HCT116 (cell line): ENCODE data around the gene CSGALNACT2. TPM values are rescaled to one million over a fixed set of nuclear protein-coding genes. Genes with fewer than 3 reads are reported as not detected.

Experiments
- ATAC-seq: fragments of 200-7000 bp; cut with Tn5 transposase; 2 replicates; pipeline ENCODE4 v1.9.1; 2020; ENCODE audit warnings: mild to moderate bottlenecking, moderate library complexity
- BruUV-seq: library from RNA; stranded (reverse); fragments of 400-500 nt; replicated peaks from 2 replicates; lab custom pipeline; 2021; lab: Mats Ljungman, UMichigan
- CTCF ChIA-PET: fragments of 300-600 bp; sonication (Branson Sonifier 250); formaldehyde crosslinking; loops from one replicate; lab custom pipeline; 2021; ENCODE audit warnings: antibody characterized with exemption; lab: Charles Lee
- POLR2A ChIA-PET: fragments of 300-600, 350-600 bp; sonication (Branson Sonifier 250); formaldehyde crosslinking; loops from one replicate; lab custom pipeline; 2021; ENCODE audit warnings: antibody characterized with exemption; lab: Charles Lee
- RAD21 ChIA-PET, 2 experiments: fragments of 300-600 bp; sonication (Branson Sonifier 250); formaldehyde crosslinking; loops; one replicate each; lab custom pipeline; 2023; ENCODE audit warnings: low total read pairs in 2 of 2; ENCODE audit not compliant: uncharacterized antibody in 2 of 2, unreplicated experiment in 2 of 2, low non-redundant PET in 1 of 2; lab: Charles Lee
- DNase-seq: peaks from one replicate; pipeline ENCODE4 v3.0.0-alpha.2; 2010; ENCODE audit warnings: low read depth, low spot score
- H2AFZ ChIP-seq: fragments of 200-600 bp; shearing (Covaris generic), sonication (generic); 2 replicates; pipeline ENCODE4 v1.6.1; 2017; ENCODE audit warnings: low read depth, mixed run types, mixed read lengths, antibody characterized with exemption, low read length; ENCODE audit not compliant: poor library complexity, severe bottlenecking
- H3K27ac ChIP-seq: 2 replicates; pipeline ENCODE4 v1.5.1; 2012; ENCODE audit warnings: low read depth, low read length
- H3K27me3 ChIP-seq: fragments of 200-600 bp; sonication (generic); 2 replicates; pipeline ENCODE4 v1.6.1; 2016; ENCODE audit warnings: mixed run types, low read length, mixed read lengths; ENCODE audit not compliant: insufficient read depth
- H3K36me3 ChIP-seq, 2 experiments: fragments of 200-500 bp in 1 of 2; fragments of 200-600 bp in 1 of 2; sonication (Bioruptor generic) in 1 of 2; sonication (generic) in 1 of 2; 2 replicates each; pipeline versions ENCODE4 v1.5.1 to v1.6.1; 2014 to 2016; ENCODE audit warnings: low read length in 2 of 2, inconsistent platforms in 1 of 2, mixed read lengths in 1 of 2, mixed run types in 1 of 2; ENCODE audit not compliant: insufficient read depth in 2 of 2, control insufficient read depth in 1 of 2
- H3K4me1 ChIP-seq, 2 experiments: fragments of 200-600 bp in 1 of 2; sonication (generic) in 1 of 2; 2 replicates each; pipeline versions ENCODE4 v1.5.1 to v1.6.1; 2012 to 2017; ENCODE audit warnings: low read length in 2 of 2, inconsistent platforms in 1 of 2, mild to moderate bottlenecking in 1 of 2, mixed read lengths in 1 of 2, mixed run types in 1 of 2, moderate library complexity in 1 of 2; ENCODE audit not compliant: insufficient read depth in 2 of 2, control insufficient read depth in 1 of 2
- H3K4me2 ChIP-seq: fragments of 200-600 bp; sonication (generic); 2 replicates; pipeline ENCODE4 v1.6.1; 2017; ENCODE audit warnings: mixed run types, low read length, mixed read lengths
- H3K4me3 ChIP-seq, 2 experiments: fragments of 200-600 bp in 1 of 2; sonication (generic) in 1 of 2; replicated peaks in 1 of 2; 2 replicates each; pipeline ENCODE4 v1.5.1; 2011 to 2016; ENCODE audit warnings: low read length in 2 of 2, control low read depth in 1 of 2, low read depth in 1 of 2, mild to moderate bottlenecking in 1 of 2, mixed read lengths in 1 of 2, mixed run types in 1 of 2
- H3K79me2 ChIP-seq: fragments of 200-600 bp; sonication (generic); 2 replicates; pipeline ENCODE4 v1.6.1; 2017; ENCODE audit warnings: mild to moderate bottlenecking, mixed run types, low read length, moderate library complexity, mixed read lengths; ENCODE audit not compliant: insufficient read depth
- H3K9ac ChIP-seq: fragments of 200-600 bp; sonication (generic); 2 replicates; pipeline ENCODE4 v1.6.1; 2016; ENCODE audit warnings: low read length, mixed read lengths
- H3K9me2 ChIP-seq: fragments of 200-600 bp; sonication (generic), shearing (Covaris generic); 2 replicates; pipeline ENCODE4 v1.6.1; 2017; ENCODE audit warnings: mixed run types, mild to moderate bottlenecking, moderate library complexity; ENCODE audit not compliant: insufficient read depth
- H3K9me3 ChIP-seq, 2 experiments: fragments of 200-500 bp in 1 of 2; fragments of 200-600 bp in 1 of 2; sonication (Bioruptor generic) in 1 of 2; sonication (generic) in 1 of 2; 2 replicates each; pipeline ENCODE4 v1.6.1; 2014 to 2017; ENCODE audit warnings: low read length in 2 of 2, mixed read lengths in 2 of 2, inconsistent platforms in 1 of 2, low read depth in 1 of 2, mild to moderate bottlenecking in 1 of 2, mixed run types in 1 of 2, moderate library complexity in 1 of 2; ENCODE audit not compliant: control insufficient read depth in 1 of 2, insufficient read depth in 1 of 2
- H4K20me1 ChIP-seq: fragments of 200-600 bp; sonication (generic), shearing (Covaris generic); 2 replicates; pipeline ENCODE4 v1.6.1; 2017; ENCODE audit warnings: mixed run types, mild to moderate bottlenecking, moderate library complexity; ENCODE audit not compliant: insufficient read depth
- ATF3 ChIP-seq: IDR thresholded peaks from 2 replicates; pipeline ENCODE4 v1.6.1; 2012
- CBX3 ChIP-seq: IDR thresholded peaks from 2 replicates; pipeline ENCODE4 v1.6.1; 2012; ENCODE audit warnings: low read depth
- CEBPB ChIP-seq: IDR thresholded peaks from 2 replicates; pipeline ENCODE4 v1.6.1; 2012; ENCODE audit warnings: low read depth
- EGR1 ChIP-seq: IDR thresholded peaks from 2 replicates; pipeline ENCODE4 v1.6.1; 2012; ENCODE audit warnings: low read depth
- ELF1 ChIP-seq: IDR thresholded peaks from 2 replicates; pipeline ENCODE4 v1.6.1; 2012; ENCODE audit warnings: low read depth, borderline replicate concordance
- EZH2 ChIP-seq: fragments of 200-600 bp; sonication (generic); IDR thresholded peaks from 2 replicates; pipeline ENCODE4 v1.6.1; 2017; ENCODE audit warnings: antibody characterized with exemption, mixed run types
- EZH2phosphoT487 ChIP-seq: fragments of 200-600 bp; IDR thresholded peaks from 2 replicates; pipeline ENCODE4 v1.6.1; 2018; ENCODE audit warnings: antibody characterized with exemption, borderline replicate concordance
- FOSL1 ChIP-seq: IDR thresholded peaks from 2 replicates; pipeline ENCODE4 v1.6.1; 2012; ENCODE audit warnings: low read depth
- JUND ChIP-seq: IDR thresholded peaks from 2 replicates; pipeline ENCODE4 v1.6.1; 2012
- MAX ChIP-seq: IDR thresholded peaks from 2 replicates; pipeline ENCODE4 v1.6.1; 2012
- POLR2AphosphoS5 ChIP-seq: IDR thresholded peaks from 2 replicates; pipeline ENCODE4 v1.6.1; 2011; ENCODE audit warnings: mild to moderate bottlenecking, low read depth, low read length, moderate library complexity
- RAD21 ChIP-seq: IDR thresholded peaks from 2 replicates; pipeline ENCODE4 v1.6.1; 2012; ENCODE audit warnings: low read depth, mild to moderate bottlenecking
- REST ChIP-seq: IDR thresholded peaks from 2 replicates; pipeline ENCODE4 v1.6.1; 2012; ENCODE audit warnings: low read depth
- SIN3A ChIP-seq: IDR thresholded peaks from 2 replicates; pipeline ENCODE4 v1.6.1; 2012; ENCODE audit warnings: low read depth
- SP1 ChIP-seq: IDR thresholded peaks from 2 replicates; pipeline ENCODE4 v1.6.1; 2012; ENCODE audit warnings: low read depth
- TCF7L2 ChIP-seq: IDR thresholded peaks from 2 replicates; pipeline ENCODE4 v1.7.0; 2011; ENCODE audit warnings: borderline replicate concordance, inconsistent platforms; ENCODE audit not compliant: insufficient read depth, insufficient read length; ENCODE audit errors: extremely low read depth
- YY1 ChIP-seq: IDR thresholded peaks from 2 replicates; pipeline ENCODE4 v1.6.1; 2011; ENCODE audit warnings: low read length, low read depth, moderate library complexity, mild to moderate bottlenecking; ENCODE audit not compliant: insufficient replicate concordance; ENCODE audit errors: extremely low read depth
- ZBTB33 ChIP-seq: IDR thresholded peaks from 2 replicates; pipeline ENCODE4 v1.6.1; 2011; ENCODE audit warnings: mild to moderate bottlenecking, low read length, moderate library complexity; ENCODE audit not compliant: insufficient replicate concordance; ENCODE audit errors: extremely low read depth
- ZFX ChIP-seq: fragments of 450-650 bp; IDR thresholded peaks from 2 replicates; pipeline ENCODE4 v1.6.1; 2017
- ZNF274 ChIP-seq: fragments of 200-500 bp; sonication (Bioruptor generic); IDR thresholded peaks from 2 replicates; pipeline ENCODE4 v1.6.1; 2014; ENCODE audit warnings: mild to moderate bottlenecking, low read depth, low read length, inconsistent platforms
- intact Hi-C: fragments of 100-400 bp; cut with micrococcal nuclease; formaldehyde crosslinking; loops from 2 replicates; pipeline ENCODE4 v1.10.0; 2022
- total RNA-seq: library from RNA; stranded (reverse); gene quantifications from one replicate; pipeline ENCODE4 v1.2.1, GENCODE V29; 2021; ENCODE audit not compliant: unreplicated experiment

CSGALNACT2 gene
- total RNA-seq, 1 experiment from 2014 or later = 9.9 TPM

GRCh38 chr10:43209074-43209455, 70.8 kb downstream of the CSGALNACT2 start:
- RAD21 ChIA-PET = no interaction called here
- POLR2A ChIA-PET = no interaction called here
- H3K9me2 ChIP-seq = no peaks in the 10 kb centered on the region
- no peaks in the 10 kb centered on the region for H3K36me3 ChIP-seq
- intact Hi-C loops = loop anchor here (10.0 kb wide), 2 partner anchors 64 to 344 kb away; no protein-coding TSS in a partner anchor
- H3K27ac ChIP-seq = no peak overlapping the region
- DNase-seq (no peak), ATAC-seq (no peak)
- CTCF ChIA-PET = no interaction called here
- H4K20me1 ChIP-seq = no peaks in the 10 kb centered on the region
- H2AFZ ChIP-seq = no peak overlapping the region
- no TSS peak for BruUV-seq
- no peak for TF ChIP-seq FOSL1
- no peak for TF ChIP-seq YY1
- TF ChIP-seq EGR1 = no peak
- no peak for TF ChIP-seq EZH2
- no peak for TF ChIP-seq MAX
- TF ChIP-seq CBX3 = no peak
- TF ChIP-seq ZNF274 = no peak
- no peak for TF ChIP-seq SP1
- TF ChIP-seq JUND = no peak
- TF ChIP-seq SIN3A = no peak
- no peak for TF ChIP-seq CEBPB
- TF ChIP-seq ELF1 = no peak
- TF ChIP-seq POLR2AphosphoS5 = no peak
- TF ChIP-seq ZBTB33 = no peak
- TF ChIP-seq TCF7L2 = no peak
- TF ChIP-seq ZFX = no peak
- TF ChIP-seq REST = no peak
- TF ChIP-seq EZH2phosphoT487 = no peak
- TF ChIP-seq ATF3 = no peak
- no peak for TF ChIP-seq RAD21
- no peak overlapping the region for H3K4me3 ChIP-seq
- H3K4me1 ChIP-seq = peaks cover 31 to 32% of the 10 kb centered on the region in 2 experiments
- no peaks in the 10 kb centered on the region for H3K79me2 ChIP-seq
- H3K27me3 ChIP-seq = no peaks in the 10 kb centered on the region
- no peaks in the 10 kb centered on the region for H3K9me3 ChIP-seq
- no peak overlapping the region for H3K9ac ChIP-seq
- H3K4me2 ChIP-seq = no peak overlapping the region
